ENCODE data around the gene HCRT. TPM values are rescaled to one million over a fixed set of nuclear protein-coding genes. Genes with fewer than 3 reads are reported as not detected.

Gene HCRT
- total RNA-seq, 1 donor from 2014 or later: not detected

- DNase-seq (ENCODE audit: low read depth): no peak
Measured at GRCh38 chr17:42180411-42180921, 4.8 kb downstream of the HCRT start.

- DNase-seq (ENCODE audit: low read depth): peak; percentile 51
Measured at GRCh38 chr17:42179911-42180410, 5.3 kb downstream of the HCRT start.

GRCh38 chr17:42179335-42179734, 5.9 kb downstream of the HCRT start:
- DNase-seq (ENCODE audit: low read depth): no peak

- no peak for DNase-seq (ENCODE audit: low read depth)
Measured at GRCh38 chr17:42178817-42179216, 6.4 kb downstream of the HCRT start.

GRCh38 chr17:42177684-42178083, 7.6 kb downstream of the HCRT start:
- no peak for DNase-seq (ENCODE audit: low read depth)

GRCh38 chr17:42174126-42174783, 11.0 kb downstream of the HCRT start:
- DNase-seq (ENCODE audit: low read depth): no peak

GRCh38 chr17:42171831-42172230, 13.4 kb downstream of the HCRT start:
- no peak for DNase-seq (ENCODE audit: low read depth)

GRCh38 chr17:42169351-42169750, 15.9 kb downstream of the HCRT start:
- DNase-seq (ENCODE audit: low read depth): no peak

- DNase-seq (ENCODE audit: low read depth): no peak
Measured at GRCh38 chr17:42167807-42168206, 17.4 kb downstream of the HCRT start.

GRCh38 chr17:42166196-42166763, 19.0 kb downstream of the HCRT start:
- no peak for DNase-seq (ENCODE audit: low read depth)

- no peak for DNase-seq (ENCODE audit: low read depth)
Measured at GRCh38 chr17:42165751-42166150, 19.5 kb downstream of the HCRT start.

GRCh38 chr17:42163696-42164407, 21.4 kb downstream of the HCRT start:
- DNase-seq (ENCODE audit: low read depth): no peak

- DNase-seq (ENCODE audit: low read depth): no peak
Measured at GRCh38 chr17:42163113-42163512, 22.1 kb downstream of the HCRT start.

- DNase-seq (ENCODE audit: low read depth): no peak
Measured at GRCh38 chr17:42160531-42160910, 24.7 kb downstream of the HCRT start.

GRCh38 chr17:42159796-42160530, 25.3 kb downstream of the HCRT start:
- no peak for DNase-seq (ENCODE audit: low read depth)

- DNase-seq (ENCODE audit: low read depth): no peak
Measured at GRCh38 chr17:42155614-42156045, 29.6 kb downstream of the HCRT start.

- DNase-seq (ENCODE audit: low read depth): peak; percentile 40
Measured at GRCh38 chr17:42153919-42154742, 31.1 kb downstream of the HCRT start.

- peak; percentile 64 for DNase-seq (ENCODE audit: low read depth)
Measured at GRCh38 chr17:42146911-42147607, 38.2 kb downstream of the HCRT start.

- peak; percentile 71 for DNase-seq (ENCODE audit: low read depth)
Measured at GRCh38 chr17:42143138-42143537, 42.1 kb downstream of the HCRT start.

- DNase-seq (ENCODE audit: low read depth): peak; percentile 98
Measured at GRCh38 chr17:42142371-42142896, 42.8 kb downstream of the HCRT start.
